GM21825 (cell line): ENCODE measurements around the gene MRAS.

ENCODE experiments used
- ATAC-seq: cut with Tn5 transposase; IDR thresholded peaks from one replicate; pipeline ENCODE4 v1.9.1; 2021; ENCODE audit warnings: mild to moderate bottlenecking, moderate library complexity; ENCODE audit not compliant: unreplicated experiment

Gene MRAS

GRCh38 chr3:138347960-138348753 is at the start of gene MRAS:
Gene MRAS (plus strand): TSS chr3:138348579. CDS start chr3:138372884, 24,305 bp downstream.
- no peak for ATAC-seq

GRCh38 chr3:138300647-138301046 is 47.7 kb upstream of the MRAS start:
- no peak for ATAC-seq

GRCh38 chr3:138303474-138303873 is 44.9 kb upstream of the MRAS start:
- no peak for ATAC-seq

- ATAC-seq, result no peak
Measured at GRCh38 chr3:138307899-138308298, 40.5 kb upstream of the MRAS start.

GRCh38 chr3:138308783-138309182 is 39.6 kb upstream of the MRAS start:
- no peak for ATAC-seq

GRCh38 chr3:138310494-138310893 is 37.9 kb upstream of the MRAS start:
- no peak for ATAC-seq

GRCh38 chr3:138314751-138315150 is 33.6 kb upstream of the MRAS start:
- ATAC-seq, result no peak

- ATAC-seq, result no peak
Measured at GRCh38 chr3:138317687-138318086, 30.7 kb upstream of the MRAS start.

GRCh38 chr3:138323971-138324370 is 24.4 kb upstream of the MRAS start:
- no peak for ATAC-seq

- ATAC-seq, result no peak
Measured at GRCh38 chr3:138325990-138326389, 22.4 kb upstream of the MRAS start.

GRCh38 chr3:138326866-138327595 is 21.3 kb upstream of the MRAS start:
- ATAC-seq, result no peak

- no peak for ATAC-seq
Measured at GRCh38 chr3:138327831-138328230, 20.5 kb upstream of the MRAS start.

GRCh38 chr3:138328341-138328740 is 20.0 kb upstream of the MRAS start:
- ATAC-seq, result no peak

- ATAC-seq, result peak; percentile 74
Measured at GRCh38 chr3:138329127-138329983, 19.0 kb upstream of the MRAS start, which contains the start of gene NME9. Gene NME9 (minus strand): TSS chr3:138329851. CDS start chr3:138329335, 516 bp downstream.

GRCh38 chr3:138329984-138330293 is 18.4 kb upstream of the MRAS start:
- no peak for ATAC-seq

- ATAC-seq, result no peak
Measured at GRCh38 chr3:138331143-138331894, 17.1 kb upstream of the MRAS start.

GRCh38 chr3:138332472-138333073 is 15.8 kb upstream of the MRAS start:
- no peak for ATAC-seq

- no peak for ATAC-seq
Measured at GRCh38 chr3:138334608-138335007, 13.8 kb upstream of the MRAS start.

- no peak for ATAC-seq
Measured at GRCh38 chr3:138336454-138336999, 11.9 kb upstream of the MRAS start.

GRCh38 chr3:138338244-138338643 is 10.1 kb upstream of the MRAS start:
- no peak for ATAC-seq
